Breast epithelium (tissue), 4 donors: Measurements from ENCODE around the gene RILPL2. TPM values are rescaled to one million over a fixed set of nuclear protein-coding genes. Genes with fewer than 3 reads are reported as not detected.
"Not testable (repeated sequence)": the region's sequence is repeated elsewhere in the genome, so short reads cannot be mapped to it uniquely, and the experiment has no call there.

Source experiments
- DNase-seq, 2 donors: peaks; one replicate each; pipeline ENCODE4 v3.0.0-alpha.2; 2019; ENCODE audit warnings: low spot score in 2 of 2
- H3K27ac ChIP-seq, 2 donors: fragments of 200-600 bp; sonication (generic) in 1 of 2; one replicate each; pipeline ENCODE4 v1.5.1; 2016 to 2019; ENCODE audit warnings: mild to moderate bottlenecking in 1 of 2
- H3K27me3 ChIP-seq, 2 donors: fragments of 200-600 bp; sonication (generic) in 1 of 2; one replicate each; pipeline versions ENCODE4 v1.5.1 to v1.6.0; 2017 to 2019; ENCODE audit warnings: control low read depth in 1 of 2, mild to moderate bottlenecking in 1 of 2
- H3K36me3 ChIP-seq: fragments of 200-600 bp; one replicate; pipeline ENCODE4 v1.5.1; 2019
- H3K4me1 ChIP-seq, 2 donors: fragments of 200-600 bp; sonication (generic); one replicate each; pipeline ENCODE4 v1.5.1; 2016 to 2019; ENCODE audit warnings: control low read depth in 1 of 2
- H3K4me3 ChIP-seq, 3 donors: fragments of 200-600 bp; sonication (generic); 1 replicate in 2 of 3; 2 replicates in 1 of 3; pipeline ENCODE4 v1.5.1; 2016 to 2019; ENCODE audit warnings: mild to moderate bottlenecking in 3 of 3, moderate library complexity in 2 of 3
- H3K9me3 ChIP-seq, 2 donors: fragments of 200-600 bp; sonication (generic) in 1 of 2; one replicate each; pipeline ENCODE4 v1.5.1; 2016 to 2019; ENCODE audit warnings: control low read depth in 1 of 2
- CTCF ChIP-seq, 3 donors: fragments of 450-650 bp; IDR thresholded peaks; one replicate each; pipeline ENCODE4 v1.5.1; 2016 to 2017; ENCODE audit warnings: antibody characterized with exemption in 3 of 3, mild to moderate bottlenecking in 3 of 3, moderate library complexity in 3 of 3
- POLR2A ChIP-seq: fragments of 450-650 bp; IDR thresholded peaks from one replicate; pipeline ENCODE4 v1.6.1; 2016; ENCODE audit warnings: antibody characterized with exemption, mild to moderate bottlenecking, moderate library complexity
- POLR2AphosphoS5 ChIP-seq, 3 donors: sonication (generic); formaldehyde crosslinking; IDR thresholded peaks; one replicate each; pipeline ENCODE4 v1.6.1; 2017; ENCODE audit warnings: antibody characterized with exemption in 3 of 3
- intact Hi-C: fragments of 100-400 bp; cut with DNase I; formaldehyde crosslinking; loops from one replicate; pipeline ENCODE4 v1.15.1; 2023; ENCODE audit warnings: low total_unique reads
- total RNA-seq, 3 donors: library from RNA; depleted of rRNA; stranded (reverse); fragments of >200 nt; gene quantifications; one replicate each; pipeline ENCODE4 v1.1.0, GENCODE V29; 2016

The RILPL2 gene
- total RNA-seq, 3 donors from 2014 or later: 8.9 to 11.8 (median 9.1) TPM

- no peaks in the 10 kb centered on the region for H3K36me3 ChIP-seq
- H3K9me3 ChIP-seq: no peaks in the 10 kb centered on the region
These were observed 7.9 kb downstream of the RILPL2 start for GRCh38 chr12:123428591-123428990.

GRCh38 chr12:123427036-123427769, 9.3 kb downstream of the RILPL2 start:
- no peaks in the 10 kb centered on the region for H3K4me1 ChIP-seq
- TF ChIP-seq POLR2AphosphoS5 (IDR thresholded peaks at IDR 0.05) (no peak), POLR2A (no peak), CTCF (IDR thresholded peaks at IDR 0.05) (no peak)
- H3K27ac ChIP-seq: no peak overlapping the region
- H3K27me3 ChIP-seq: no peaks in the 10 kb centered on the region
- H3K4me3 ChIP-seq: no peak overlapping the region
- no peaks in the 10 kb centered on the region for H3K9me3 ChIP-seq
- DNase-seq: no peak
- intact Hi-C loops: no loop called here
- no peaks in the 10 kb centered on the region for H3K36me3 ChIP-seq

More at GRCh38 chr12:123428591-123428990, 7.9 kb downstream of the RILPL2 start:
- intact Hi-C loops: no loop called here
- Histone ChIP-seq H3K27me3 (no peaks in the 10 kb centered on the region), H3K27ac (no peak overlapping the region), H3K4me3 (no peak overlapping the region), H3K4me1 (no peaks in the 10 kb centered on the region)
- TF ChIP-seq POLR2A (no peak), CTCF (IDR thresholded peaks at IDR 0.05) (no peak)
- no peak for DNase-seq

- H3K36me3 ChIP-seq: no peaks in the 10 kb centered on the region
- DNase-seq: no peak
- TF ChIP-seq CTCF (IDR thresholded peaks at IDR 0.05): no peak
- no peak for TF ChIP-seq POLR2AphosphoS5 (IDR thresholded peaks at IDR 0.05)
- intact Hi-C loops: no loop called here
- H3K27ac ChIP-seq: no peak overlapping the region
- no peak overlapping the region for H3K4me3 ChIP-seq
- no peaks in the 10 kb centered on the region for H3K9me3 ChIP-seq
- H3K4me1 ChIP-seq: no peaks in the 10 kb centered on the region
- no peaks in the 10 kb centered on the region for H3K27me3 ChIP-seq
These were observed 15.2 kb downstream of the RILPL2 start for GRCh38 chr12:123421314-123421713.

GRCh38 chr12:123410041-123410412, 26.5 kb downstream of the RILPL2 start:
- TF ChIP-seq POLR2AphosphoS5 (IDR thresholded peaks at IDR 0.05): no peak
- no peak for TF ChIP-seq POLR2A
- TF ChIP-seq CTCF (IDR thresholded peaks at IDR 0.05): no peak
- no peaks in the 10 kb centered on the region for H3K9me3 ChIP-seq
- no peaks in the 10 kb centered on the region for H3K27me3 ChIP-seq
- intact Hi-C loops: no loop called here
- DNase-seq: no peak
- H3K27ac ChIP-seq: no peak overlapping the region
- H3K36me3 ChIP-seq: no peaks in the 10 kb centered on the region
- H3K4me1 ChIP-seq: no peaks in the 10 kb centered on the region
- no peak overlapping the region for H3K4me3 ChIP-seq

GRCh38 chr12:123409284-123410040, 27.0 kb downstream of the RILPL2 start:
- H3K36me3 ChIP-seq, H3K4me3 ChIP-seq, H3K27me3 ChIP-seq, intact Hi-C loops, DNase-seq, H3K4me1 ChIP-seq, H3K9me3 ChIP-seq, H3K27ac ChIP-seq: not testable (repeated sequence)

- DNase-seq, H3K27me3 ChIP-seq, H3K36me3 ChIP-seq, H3K4me1 ChIP-seq, H3K9me3 ChIP-seq, intact Hi-C loops, H3K4me3 ChIP-seq, H3K27ac ChIP-seq: not testable (repeated sequence)
These were observed 27.9 kb downstream of the RILPL2 start for GRCh38 chr12:123408619-123409018.

GRCh38 chr12:123407934-123408333, 28.6 kb downstream of the RILPL2 start:
- H3K4me1 ChIP-seq, H3K27ac ChIP-seq, H3K9me3 ChIP-seq, DNase-seq, H3K27me3 ChIP-seq, H3K36me3 ChIP-seq, H3K4me3 ChIP-seq, intact Hi-C loops: not testable (repeated sequence)

- intact Hi-C loops, DNase-seq, H3K4me3 ChIP-seq, H3K27ac ChIP-seq, H3K9me3 ChIP-seq, H3K36me3 ChIP-seq, H3K4me1 ChIP-seq, H3K27me3 ChIP-seq: not testable (repeated sequence)
These were observed 29.2 kb downstream of the RILPL2 start for GRCh38 chr12:123407269-123407668.
